Pancreas (tissue), 10 donors: ENCODE data around the gene MRAP2. TPM values are rescaled to one million over a fixed set of nuclear protein-coding genes. Genes with fewer than 3 reads are reported as not detected.

Source experiments
- ATAC-seq, 4 donors: fragments of 200-7000 bp; cut with Tn5 transposase; one replicate each; pipeline versions ENCODE4 v1.8.0 to v1.9.1; 2020; ENCODE audit warnings: mild to moderate bottlenecking in 4 of 4, moderate library complexity in 4 of 4
- DNase-seq, 6 donors: peaks; one replicate each; pipeline ENCODE4 v3.0.0-alpha.2; 2020
- FAIRE-seq: peaks from 2 replicates; lab custom pipeline; 2012; peaks lifted over from hg19 to GRCh38; lab: Jason Lieb, UNC
- H3K27ac ChIP-seq, 4 donors: fragments of 200-600 bp; sonication (generic); 1 replicate in 3 of 4; 2 replicates in 1 of 4; pipeline versions ENCODE4 v1.5.0 to v1.8.0; 2020
- H3K27me3 ChIP-seq, 4 donors: fragments of 200-600 bp; one replicate each; pipeline ENCODE4 v1.8.0; 2021
- H3K36me3 ChIP-seq, 3 donors: fragments of 200-600 bp; sonication (generic) in 1 of 3; one replicate each; pipeline versions ENCODE4 v1.5.0 to v1.8.0; 2020 to 2021
- H3K4me1 ChIP-seq, 3 donors: fragments of 200-600 bp; one replicate each; pipeline ENCODE4 v1.8.0; 2021
- H3K4me3 ChIP-seq, 4 donors: fragments of 200-600 bp; sonication (generic) in 2 of 4; one replicate each; pipeline versions ENCODE4 v1.5.0 to v1.8.0; 2020 to 2021
- H3K9me3 ChIP-seq, 4 donors: fragments of 200-600 bp; one replicate each; pipeline ENCODE4 v1.8.0; 2021
- CTCF ChIP-seq, 4 donors: fragments of 200-600 bp; sonication (generic) in 3 of 4; IDR thresholded peaks; one replicate each; pipeline versions ENCODE4 v1.5.0 to v1.8.0; 2021; ENCODE audit warnings: antibody characterized with exemption in 4 of 4
- WGBS, 2 donors: extraction: QIAGEN DNeasy Blood & Tissue Kit; methylation state at CpG; one replicate each; pipeline ENCODE4 v1.1.7; 2013; 5-methylcytosine and 5-hydroxymethylcytosine counted together
- intact Hi-C, 3 donors: fragments of 100-400 bp; cut with DNase I; formaldehyde crosslinking; loops; one replicate each; pipeline versions ENCODE4 v1.11.1 to v1.14.2; 2022
- polyA plus RNA-seq, 2 donors: library from polyadenylated mRNA; stranded (reverse); fragments of 200-250 nt; gene quantifications; one replicate each; pipeline ENCODE4 v1.2.3, GENCODE V29; 2013
- total RNA-seq, 6 donors: library from RNA; stranded (reverse); fragmentation: NEBNext Ultra II Directional in 4 of 6; extraction: Animal tissue kit (Norgen Biotek cat#: 25700) in 4 of 6; gene quantifications; one replicate each; pipeline versions ENCODE4 v1.2.1 to v1.2.4, GENCODE V29; 2021 to 2023
- donor health status: healthy with polysubstance abuse.
- donor health status: DM: no; HTN: no; CAD: no; lungs with moderate emphysema.
- donor health status: DM: no; HTN: no; CAD: no.
- donor health status: control.
- donor health status: control.
- donor health status: Bipolar disorder and iron deficiency.
- donor health status: DM: yes; HTN: yes; CAD: no.
- donor health status: DM: no; HTN: no; CAD: no.
- donor health status: DM: no; HTN: no; CAD: no.
- donor health status: DM: yes; HTN: yes; CAD: no.

Gene MRAP2
- total and polyA plus RNA-seq, 8 donors, result 0.88 to 20.2 (median 2.9) TPM

- WGBS, 2 donors, result 30 to 47% methylated on average over 1 of the region's 1 CpG
- FAIRE-seq (no peak), DNase-seq (no peak), ATAC-seq (no peak)
- no peaks in the 10 kb centered on the region for H3K9me3 ChIP-seq
- no peaks in the 10 kb centered on the region for H3K27me3 ChIP-seq
- H3K27ac ChIP-seq, result no peak overlapping the region
- no peak overlapping the region for H3K4me3 ChIP-seq
- no peaks in the 10 kb centered on the region for H3K4me1 ChIP-seq
- intact Hi-C loops, result no loop called here
- no peak for TF ChIP-seq CTCF (IDR thresholded peaks at IDR 0.05)
- H3K36me3 ChIP-seq, result no peaks in the 10 kb centered on the region
Observed at GRCh38 chr6:84042603-84043002, 9.0 kb downstream of the MRAP2 start.

- DNase-seq (no peak), ATAC-seq (no peak), FAIRE-seq (no peak)
- no peaks in the 10 kb centered on the region for H3K36me3 ChIP-seq
- no peaks in the 10 kb centered on the region for H3K27me3 ChIP-seq
- no peak for TF ChIP-seq CTCF (IDR thresholded peaks at IDR 0.05)
- H3K4me3 ChIP-seq, result no peak overlapping the region
- no peaks in the 10 kb centered on the region for H3K9me3 ChIP-seq
- H3K4me1 ChIP-seq, result no peaks in the 10 kb centered on the region
- no peak overlapping the region for H3K27ac ChIP-seq
- intact Hi-C loops, result no loop called here
- WGBS, 2 donors, result 24 to 30% methylated on average over 1 of the region's 1 CpG
Observed at GRCh38 chr6:84043555-84043954, 10.0 kb downstream of the MRAP2 start.

GRCh38 chr6:84046755-84047154 lies 13.2 kb downstream of the MRAP2 start:
- Histone ChIP-seq H3K27me3 (no peaks in the 10 kb centered on the region), H3K4me3 (no peak overlapping the region), H3K9me3 (no peaks in the 10 kb centered on the region), H3K36me3 (no peaks in the 10 kb centered on the region), H3K27ac (no peak overlapping the region), H3K4me1 (no peaks in the 10 kb centered on the region)
- DNase-seq, result no peak
- FAIRE-seq, result no peak
- TF ChIP-seq CTCF (IDR thresholded peaks at IDR 0.05), result no peak
- no peak for ATAC-seq
- intact Hi-C loops, result no loop called here
- 0 to 50% methylated on average over 1 of the region's 1 CpG for WGBS, 2 donors

- ATAC-seq, result no peak
- no peaks in the 10 kb centered on the region for H3K36me3 ChIP-seq
- intact Hi-C loops, result no loop called here
- WGBS, 2 donors, result 65 to 80% methylated on average over 5 of the region's 5 CpGs
- H3K4me3 ChIP-seq, result no peak overlapping the region
- H3K9me3 ChIP-seq, result no peaks in the 10 kb centered on the region
- H3K27me3 ChIP-seq, result no peaks in the 10 kb centered on the region
- no peak overlapping the region for H3K27ac ChIP-seq
- no peak for DNase-seq
- FAIRE-seq, result no peak
- no peaks in the 10 kb centered on the region for H3K4me1 ChIP-seq
- TF ChIP-seq CTCF (IDR thresholded peaks at IDR 0.05), result no peak
Observed at GRCh38 chr6:84048588-84048987, 15.0 kb downstream of the MRAP2 start.

- 66 to 75% methylated on average over 5 of the region's 5 CpGs for WGBS, 2 donors
- Histone ChIP-seq H3K27me3 (no peaks in the 10 kb centered on the region), H3K4me3 (no peak overlapping the region), H3K9me3 (no peaks in the 10 kb centered on the region), H3K27ac (no peak overlapping the region), H3K4me1 (no peaks in the 10 kb centered on the region), H3K36me3 (no peaks in the 10 kb centered on the region)
- intact Hi-C loops, result no loop called here
- no peak for DNase-seq
- FAIRE-seq, result no peak
- no peak for TF ChIP-seq CTCF (IDR thresholded peaks at IDR 0.05)
- no peak for ATAC-seq
Observed at GRCh38 chr6:84050408-84050807, 16.8 kb downstream of the MRAP2 start.
